ENCODE data around the gene C6orf132.

The C6orf132 gene

GRCh38 chr6:42105709-42106108 lies 36.7 kb downstream of the C6orf132 start:
- TF ChIP-seq CTCF (IDR thresholded peaks at IDR 0.05), result no peak

DNA sequence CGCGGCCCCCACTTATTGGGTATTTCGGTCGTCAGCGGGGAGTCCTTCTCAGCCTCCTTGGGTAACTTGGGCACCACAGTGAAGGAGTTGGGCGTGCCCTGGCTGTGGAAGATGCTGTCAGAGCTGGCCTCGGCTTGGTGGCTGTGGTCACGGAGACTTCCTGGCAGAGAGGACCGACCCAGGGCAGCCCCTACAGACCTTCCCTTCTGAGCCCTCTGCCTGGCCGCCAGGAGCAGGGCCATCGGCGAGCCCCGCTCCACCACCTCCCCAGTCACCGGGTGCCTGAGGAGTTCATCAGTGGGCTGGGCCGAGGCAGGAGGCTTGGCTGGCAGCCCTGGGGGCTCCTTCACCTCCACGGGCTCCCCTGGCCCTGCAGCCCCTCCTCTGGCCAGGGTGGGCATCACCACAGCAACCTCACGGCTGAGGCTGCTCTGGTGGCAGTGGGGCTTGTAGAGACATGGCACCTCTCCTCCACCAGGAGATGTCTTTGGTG lies 37.2 kb downstream of the C6orf132 start:
- no peak for TF ChIP-seq CTCF (IDR thresholded peaks at IDR 0.05)

GRCh38 chr6:42104804-42105125 lies 37.7 kb downstream of the C6orf132 start:
- no peak for TF ChIP-seq CTCF (IDR thresholded peaks at IDR 0.05)

- TF ChIP-seq CTCF (IDR thresholded peaks at IDR 0.05), result no peak
These were observed 38.2 kb downstream of the C6orf132 start for GRCh38 chr6:42104095-42104803.

- no peak for TF ChIP-seq CTCF (IDR thresholded peaks at IDR 0.05)
These were observed 38.7 kb downstream of the C6orf132 start for GRCh38 chr6:42103753-42104094.

DNA sequence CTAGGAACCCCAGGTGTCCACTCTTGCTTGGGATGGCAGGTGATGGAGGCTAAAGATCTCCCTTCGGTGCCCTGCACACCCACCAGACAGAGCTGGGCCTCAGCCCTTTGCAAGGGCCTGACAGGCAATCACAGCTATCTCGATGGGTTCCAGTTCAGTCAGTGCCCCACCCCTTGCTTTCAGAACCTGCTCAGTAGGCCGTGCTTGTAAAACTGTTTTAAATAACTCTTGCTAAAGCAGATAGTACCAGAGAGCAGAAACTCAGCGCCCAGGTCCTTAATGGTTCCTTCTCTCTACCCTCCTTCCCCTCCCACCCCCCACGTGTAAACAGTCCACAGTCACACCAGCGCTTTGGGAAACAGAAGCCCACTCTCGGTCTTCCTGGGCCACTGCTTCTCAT lies 39.2 kb downstream of the C6orf132 start:
- no peak for TF ChIP-seq CTCF (IDR thresholded peaks at IDR 0.05)

- no peak for TF ChIP-seq CTCF (IDR thresholded peaks at IDR 0.05)
These were observed 41.2 kb downstream of the C6orf132 start for GRCh38 chr6:42101186-42101657.
